Liver (tissue), 9 donors: ENCODE results near the gene ASIC3. TPM values are rescaled to one million over a fixed set of nuclear protein-coding genes. Genes with fewer than 3 reads are reported as not detected.

Experiments used
- DNase-seq: peaks from one replicate; pipeline ENCODE4 v3.0.0-alpha.2; 2017; ENCODE audit warnings: low spot score
- H3K27ac ChIP-seq, 2 donors: one replicate each; pipeline ENCODE4 v1.7.0; 2013; ENCODE audit warnings: inconsistent platforms in 2 of 2, low read length in 2 of 2, control low read depth in 1 of 2, low read depth in 1 of 2, mild to moderate bottlenecking in 1 of 2
- H3K27me3 ChIP-seq, 4 donors: one replicate each; pipeline versions ENCODE4 v1.6.1 to v1.7.0; 2013; ENCODE audit warnings: low read length in 3 of 4, inconsistent platforms in 1 of 4, mild to moderate bottlenecking in 1 of 4, moderate library complexity in 1 of 4; ENCODE audit not compliant: control insufficient read depth in 4 of 4, insufficient read depth in 4 of 4
- H3K36me3 ChIP-seq, 4 donors: one replicate each; pipeline versions ENCODE4 v1.6.1 to v1.7.0; 2013; ENCODE audit warnings: low read length in 3 of 4, mild to moderate bottlenecking in 3 of 4, low read depth in 1 of 4, moderate library complexity in 1 of 4; ENCODE audit not compliant: control insufficient read depth in 4 of 4, insufficient read depth in 3 of 4
- H3K4me1 ChIP-seq, 4 donors: one replicate each; pipeline versions ENCODE4 v1.6.1 to v1.7.0; 2013; ENCODE audit warnings: low read length in 3 of 4, mild to moderate bottlenecking in 3 of 4, moderate library complexity in 1 of 4; ENCODE audit not compliant: control insufficient read depth in 4 of 4, insufficient read depth in 4 of 4
- H3K4me3 ChIP-seq, 3 donors: one replicate each; pipeline versions ENCODE4 v1.6.1 to v1.7.0; 2013; ENCODE audit warnings: low read length in 3 of 3, control low read depth in 1 of 3, low read depth in 1 of 3, mild to moderate bottlenecking in 1 of 3
- H3K9ac ChIP-seq, 2 donors: one replicate each; pipeline ENCODE4 v1.7.0; 2013; ENCODE audit warnings: low read length in 2 of 2, mild to moderate bottlenecking in 2 of 2, moderate library complexity in 2 of 2, control low read depth in 1 of 2, low read depth in 1 of 2
- H3K9me3 ChIP-seq, 4 donors: one replicate each; pipeline versions ENCODE4 v1.6.1 to v1.7.0; 2013; ENCODE audit warnings: low read length in 3 of 4; ENCODE audit not compliant: control insufficient read depth in 4 of 4
- CTCF ChIP-seq: fragments of 150-350 bp; IDR thresholded peaks from 2 replicates; pipeline ENCODE4 v1.5.1; 2017; ENCODE audit warnings: improper control_type of control experiment, low read depth, low read length; ENCODE audit not compliant: missing input control
- EGR1 ChIP-seq, 2 donors: IDR thresholded peaks; 2 replicates each; pipeline ENCODE4 v1.6.1; 2016 to 2018; ENCODE audit warnings: antibody characterized with exemption in 2 of 2, low read depth in 2 of 2
- FOXA1 ChIP-seq: IDR thresholded peaks from 2 replicates; pipeline ENCODE4 v1.6.1; 2016; ENCODE audit warnings: antibody characterized with exemption
- FOXA2 ChIP-seq: IDR thresholded peaks from 2 replicates; pipeline ENCODE4 v1.6.1; 2016; ENCODE audit warnings: antibody characterized with exemption
- GABPA ChIP-seq, 2 donors: IDR thresholded peaks in 1 of 2; conservative IDR thresholded peaks in 1 of 2; 2 replicates each; pipeline ENCODE4 v1.6.1; 2016; ENCODE audit warnings: antibody characterized with exemption in 2 of 2, mild to moderate bottlenecking in 1 of 2, moderate library complexity in 1 of 2
- HNF4G ChIP-seq: IDR thresholded peaks from 2 replicates; pipeline ENCODE4 v1.6.1; 2016; ENCODE audit warnings: antibody characterized with exemption
- JUND ChIP-seq, 2 donors: IDR thresholded peaks; 2 replicates each; pipeline ENCODE4 v1.6.1; 2016; ENCODE audit warnings: antibody characterized with exemption in 2 of 2
- MAX ChIP-seq: IDR thresholded peaks from 2 replicates; pipeline ENCODE4 v1.6.1; 2016; ENCODE audit warnings: antibody characterized with exemption
- NR2F2 ChIP-seq: IDR thresholded peaks from 2 replicates; pipeline ENCODE4 v1.6.1; 2016; ENCODE audit warnings: antibody characterized with exemption
- REST ChIP-seq: IDR thresholded peaks from 2 replicates; pipeline ENCODE4 v1.6.1; 2016; ENCODE audit warnings: antibody characterized with exemption, mild to moderate bottlenecking
- RXRA ChIP-seq, 2 donors: IDR thresholded peaks; 2 replicates each; pipeline ENCODE4 v1.6.1; 2017 to 2018; ENCODE audit warnings: antibody characterized with exemption in 2 of 2, mild to moderate bottlenecking in 1 of 2
- SP1 ChIP-seq: IDR thresholded peaks from 2 replicates; pipeline ENCODE4 v1.6.1; 2018; ENCODE audit warnings: antibody characterized with exemption, mild to moderate bottlenecking
- TAF1 ChIP-seq: conservative IDR thresholded peaks from 2 replicates; pipeline ENCODE4 v1.6.1; 2016; ENCODE audit warnings: antibody characterized with exemption, mild to moderate bottlenecking
- YY1 ChIP-seq: IDR thresholded peaks from 2 replicates; pipeline ENCODE4 v1.6.1; 2016; ENCODE audit warnings: antibody characterized with exemption, mild to moderate bottlenecking
- ZBTB33 ChIP-seq: IDR thresholded peaks from 2 replicates; pipeline ENCODE4 v1.6.1; 2016; ENCODE audit warnings: antibody characterized with exemption
- WGBS: extraction: QIAGEN DNeasy Blood & Tissue Kit; methylation state at CpG from one replicate; pipeline ENCODE4 v1.1.7; 2013; 5-methylcytosine and 5-hydroxymethylcytosine counted together
- polyA plus RNA-seq, 2 donors: library from polyadenylated mRNA; stranded (reverse) in 1 of 2; unstranded in 1 of 2; fragments of 200-250 nt in 1 of 2; fragments of >200 nt in 1 of 2; fragmentation: Nextera tagmentation in 1 of 2; extraction: Ambion mirVana in 1 of 2; gene quantifications; one replicate each; pipeline versions ENCODE4 v1.2.1 to v1.2.3, GENCODE V29; 2013 to 2015
- total RNA-seq, 2 donors: library from RNA; depleted of rRNA; stranded (reverse); fragments of >200 nt; gene quantifications; one replicate each; pipeline ENCODE4 v1.2.3, GENCODE V29; 2014
- donor health status: healthy.
- donor health status: healthy.
- donor health status: healthy.
- donor health status: healthy.
- donor health status: healthy.

ASIC3 gene
- total and polyA plus RNA-seq, 4 donors: 0.05 to 1.0 (median 0.39) TPM

GRCh38 chr7:151060416-151061212 is 12.3 kb downstream of the ASIC3 start:
- 13% methylated on average over 21 of the region's 21 CpGs for WGBS
- DNase-seq: no peak
- no peaks in the 10 kb centered on the region for H3K9me3 ChIP-seq
- H3K36me3 ChIP-seq: peaks cover 4 to 10% (median 7%) of the 10 kb centered on the region in 4 donors
- H3K9ac ChIP-seq: peak overlapping the region in 1 of 2 donors; percentile 43
- no peaks in the 10 kb centered on the region for H3K27me3 ChIP-seq
- TF ChIP-seq FOXA1 (no peak), NR2F2 (no peak), RXRA (IDR thresholded peaks at IDR 0.05) (peak in 1 of 2 donors; percentile 9), TAF1 (no peak), HNF4G (no peak)
- H3K4me3 ChIP-seq: peak overlapping the region; percentile 44 to 79 (median 66)
- H3K4me1 ChIP-seq: peaks cover 17 to 70% (median 53%) of the 10 kb centered on the region in 4 donors
- H3K27ac ChIP-seq: peak overlapping the region; percentile 83 to 89

- H3K36me3 ChIP-seq: peaks cover 6 to 14% (median 13%) of the 10 kb centered on the region in 4 donors
- H3K9me3 ChIP-seq: no peaks in the 10 kb centered on the region
- no peaks in the 10 kb centered on the region for H3K27me3 ChIP-seq
- peaks cover 17 to 70% (median 54%) of the 10 kb centered on the region in 4 donors for H3K4me1 ChIP-seq
- TF ChIP-seq YY1: no peak
- TF ChIP-seq TAF1: no peak
- TF ChIP-seq MAX: no peak
- TF ChIP-seq CTCF: no peak
- no peak for TF ChIP-seq ZBTB33
- no peak for TF ChIP-seq FOXA1
- no peak for TF ChIP-seq JUND (IDR thresholded peaks at IDR 0.05)
- no peak for TF ChIP-seq SP1
- TF ChIP-seq FOXA2: no peak
- no peak for TF ChIP-seq REST
- TF ChIP-seq NR2F2: no peak
- no peak for TF ChIP-seq HNF4G
- no peak for TF ChIP-seq GABPA (IDR thresholded peaks at IDR 0.05 in 1 of 2, conservative IDR thresholded peaks at IDR 0.05 in 1 of 2)
- TF ChIP-seq EGR1 (IDR thresholded peaks at IDR 0.05; ENCODE audit: low read depth in 2 of 2): no peak
- no peak overlapping the region for H3K9ac ChIP-seq
- peak overlapping the region in 1 of 2 donors; percentile 25 for H3K27ac ChIP-seq
- H3K4me3 ChIP-seq: no peak overlapping the region
- 76% methylated on average over 33 of the region's 33 CpGs for WGBS
- no peak for DNase-seq
Observed at GRCh38 chr7:151061213-151062110, 13.1 kb downstream of the ASIC3 start.
